Hepatocyte (in vitro differentiated cells): Measurements from ENCODE around the gene DHX35.

Experiments
- CTCF ChIP-seq: fragments of 200-600 bp; sonication (generic); IDR thresholded peaks from 2 replicates; pipeline ENCODE4 v1.5.1; 2016; ENCODE audit warnings: antibody characterized with exemption, mild to moderate bottlenecking; ENCODE audit not compliant: poor library complexity
- EZH2 ChIP-seq: fragments of 200-600 bp; sonication (generic); IDR thresholded peaks from 2 replicates; pipeline ENCODE4 v1.6.1; 2016; ENCODE audit warnings: antibody characterized with exemption, mild to moderate bottlenecking, borderline replicate concordance

- TF ChIP-seq CTCF (no peak), EZH2 (no peak)
Measured at GRCh38 chr20:39040116-39040515, 78.0 kb downstream of the DHX35 start.
